Stimulated activated CD8-positive, alpha-beta memory T cell treated with anti-CD3 and anti-CD28 coated beads, Interleukin-7, amount 100 ng/mL, for 48 hours (primary cell): ENCODE results near the gene IGHMBP2.
"Not testable (repeated sequence)": the region's sequence is repeated elsewhere in the genome, so short reads cannot be mapped to it uniquely, and the experiment has no call there.

Experiments
- DNase-seq, 2 donors: peaks; one replicate each; pipeline ENCODE4 v3.0.0-alpha.2; 2020; ENCODE audit warnings: low read depth in 1 of 2; ENCODE audit errors: extremely low read depth in 1 of 2

IGHMBP2 gene

GRCh38 chr11:68959465-68960293 lies 56.0 kb downstream of the IGHMBP2 start:
- DNase-seq: no peak

DNA sequence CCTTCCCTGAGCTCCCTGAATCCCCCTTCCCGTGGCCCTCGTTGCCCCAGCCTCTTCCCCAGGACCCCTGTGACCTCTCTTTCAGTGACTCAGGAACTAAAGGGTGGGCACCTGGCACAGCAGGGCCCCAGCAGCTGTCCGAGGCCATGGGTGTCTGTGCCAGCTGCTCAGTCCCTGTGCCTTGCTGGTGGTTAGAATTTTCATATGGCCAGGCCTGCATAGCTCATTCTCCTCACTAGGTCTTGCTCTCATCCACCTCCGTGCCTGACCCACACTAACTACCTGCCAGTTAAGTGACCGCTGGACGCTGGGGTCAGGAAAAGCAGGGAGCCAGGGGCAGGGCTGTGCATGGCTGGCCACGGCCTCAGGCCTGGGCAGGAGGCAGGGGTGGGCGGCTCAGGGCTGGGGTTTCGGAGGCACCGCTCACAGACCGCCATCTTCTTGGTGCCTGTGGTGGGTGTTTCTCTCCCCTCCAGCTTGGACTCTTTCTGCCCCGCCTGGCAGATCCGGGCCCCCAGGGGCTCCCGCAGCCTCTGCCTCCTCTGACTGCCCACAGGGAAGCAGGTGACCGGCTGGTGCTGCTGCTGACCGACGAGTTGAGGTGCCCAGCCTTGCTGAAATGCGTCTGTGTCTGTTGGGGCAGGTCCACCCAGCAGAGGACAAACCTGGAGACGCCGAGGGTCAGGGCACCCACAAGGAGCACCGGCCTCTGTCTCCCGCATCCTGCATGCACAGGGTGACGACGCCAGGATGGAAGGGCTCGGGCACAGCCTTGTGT lies 56.8 kb downstream of the IGHMBP2 start:
- no peak for DNase-seq

DNA sequence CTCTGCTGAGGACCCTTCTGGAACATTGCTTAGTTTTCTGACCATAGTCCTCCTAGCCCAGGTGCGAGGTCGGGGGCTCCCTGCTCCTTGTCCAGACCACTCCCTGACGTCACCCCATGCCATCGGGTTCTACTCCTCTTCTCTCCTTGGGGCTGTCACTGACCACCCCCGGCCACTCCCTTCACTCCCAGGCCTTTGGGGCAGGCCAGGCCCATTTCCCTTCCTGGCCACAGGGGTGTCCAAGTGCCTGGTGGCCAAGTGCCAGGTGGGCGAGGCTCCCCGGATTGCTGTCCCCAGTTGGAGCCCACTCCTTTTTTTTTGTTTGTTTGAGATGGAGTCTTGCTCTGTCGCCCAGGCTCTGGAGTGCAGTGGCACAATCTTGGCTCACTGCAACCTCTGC lies 57.6 kb downstream of the IGHMBP2 start:
- no peak for DNase-seq

GRCh38 chr11:68962527-68963250 lies 59.0 kb downstream of the IGHMBP2 start:
- no peak for DNase-seq

DNA sequence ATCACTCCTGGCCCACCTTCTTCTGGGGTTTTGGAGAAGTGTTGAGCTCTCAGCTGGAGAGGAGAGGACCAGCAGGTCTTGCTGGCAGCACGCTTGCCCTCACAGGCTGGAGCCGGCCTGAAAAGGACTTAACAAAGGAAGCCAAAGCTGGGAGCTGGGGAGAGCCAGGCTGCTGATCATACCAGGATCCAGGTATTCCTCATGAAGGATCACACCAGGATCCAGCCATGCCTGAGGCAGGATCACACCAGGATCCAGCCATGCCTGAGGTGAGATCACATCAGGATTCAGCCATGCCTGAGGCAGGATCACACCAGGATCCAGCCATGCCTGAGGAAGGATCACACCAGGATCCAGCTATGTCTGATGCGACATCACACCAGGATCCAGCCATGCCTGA lies 60.1 kb downstream of the IGHMBP2 start:
- no peak for DNase-seq

- no peak for DNase-seq
Observed at GRCh38 chr11:68965901-68966853, 62.5 kb downstream of the IGHMBP2 start.

- DNase-seq: no peak
Observed at GRCh38 chr11:68966894-68967780, 63.4 kb downstream of the IGHMBP2 start.

DNA sequence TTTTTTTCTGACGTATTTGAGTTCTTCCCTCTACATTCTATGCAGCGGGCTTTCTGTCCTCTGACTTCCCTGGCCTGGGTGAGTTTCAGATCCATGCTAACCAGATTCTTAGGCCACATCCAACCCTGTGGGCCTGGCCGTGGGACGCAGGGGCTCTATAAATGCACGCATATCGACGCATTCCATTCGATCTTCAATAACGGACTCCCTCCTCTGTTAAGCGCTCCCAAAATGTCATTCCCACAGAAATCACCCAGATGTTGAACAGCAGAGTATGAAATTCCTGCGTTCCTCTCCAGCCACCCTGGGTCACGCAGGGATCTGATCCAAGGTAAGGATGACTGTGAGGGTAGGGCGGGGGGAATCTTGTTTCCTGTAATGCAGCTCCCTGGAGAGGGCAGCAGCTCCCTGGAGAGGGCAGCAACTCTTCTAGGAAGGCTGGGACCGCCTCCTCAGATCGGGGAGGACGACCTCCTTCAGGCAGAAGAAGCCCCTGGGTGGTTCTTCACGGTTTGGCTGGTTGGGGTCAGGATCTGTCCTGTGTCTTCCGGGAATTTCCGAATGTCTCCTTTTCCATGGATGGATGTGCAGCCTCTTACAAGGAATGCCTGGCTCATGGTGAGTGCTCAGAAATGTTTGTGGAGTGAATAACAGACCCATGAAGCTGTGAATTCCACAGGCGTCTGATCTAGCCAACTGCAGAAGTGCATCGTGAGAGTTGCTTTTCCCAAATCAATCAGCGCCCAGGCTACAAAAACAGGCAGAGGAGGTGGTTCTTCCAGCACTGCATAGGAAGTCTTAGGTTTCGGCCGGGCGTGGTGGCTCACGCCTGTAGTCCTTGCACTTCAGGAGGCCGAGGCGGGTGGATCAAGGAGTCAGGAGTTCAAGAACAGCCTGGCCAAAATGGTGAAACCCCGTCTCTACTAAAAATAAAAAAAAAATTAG lies 64.9 kb downstream of the IGHMBP2 start:
- no peak for DNase-seq

DNA sequence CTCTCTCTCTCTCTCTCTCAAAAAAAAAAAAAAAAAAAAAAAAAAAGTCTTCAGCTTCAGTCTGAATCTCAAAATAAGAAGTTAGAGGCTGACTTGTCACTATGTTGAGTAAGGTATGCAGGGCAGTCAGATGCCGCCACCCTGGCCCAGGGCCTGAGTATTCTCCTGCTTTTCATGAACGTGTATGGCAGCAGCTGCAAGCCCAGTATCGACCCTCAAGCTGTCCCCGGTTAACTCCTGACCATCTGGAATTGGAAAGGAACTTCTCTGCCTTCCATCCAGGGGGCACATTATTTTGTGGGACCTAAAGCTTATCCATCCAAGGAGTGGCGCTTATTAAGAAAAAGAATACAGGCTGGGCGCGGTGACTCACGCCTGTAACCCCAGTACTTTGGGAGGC lies 65.7 kb downstream of the IGHMBP2 start:
- DNase-seq: no peak

GRCh38 chr11:68970921-68971636 lies 67.4 kb downstream of the IGHMBP2 start:
- no peak for DNase-seq

- DNase-seq: no peak
Observed at GRCh38 chr11:68973219-68973618, 69.5 kb downstream of the IGHMBP2 start.

GRCh38 chr11:68973706-68974105 lies 70.0 kb downstream of the IGHMBP2 start:
- not testable (repeated sequence) for DNase-seq

GRCh38 chr11:68974421-68975194 lies 70.9 kb downstream of the IGHMBP2 start:
- no peak for DNase-seq

DNA sequence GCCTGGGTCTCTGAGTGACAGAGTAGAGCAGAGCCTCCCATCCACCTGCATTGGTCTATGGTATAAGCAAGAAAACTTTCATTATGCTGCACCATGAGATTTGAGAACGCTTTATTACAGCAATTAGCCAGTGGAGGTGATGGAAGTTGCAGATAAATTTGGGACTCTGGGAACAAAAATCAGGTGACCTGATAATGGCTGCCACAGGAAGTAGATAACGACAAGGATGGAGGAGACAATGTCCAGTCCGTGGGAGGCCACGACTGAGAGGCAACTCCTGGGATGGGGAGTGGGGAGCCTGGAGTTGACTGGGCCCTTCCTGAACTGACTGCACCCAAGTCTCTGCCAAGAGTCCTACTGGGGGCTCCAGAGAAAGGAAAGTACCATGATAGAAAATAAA lies 72.4 kb downstream of the IGHMBP2 start:
- no peak for DNase-seq

- no peak for DNase-seq
Observed at GRCh38 chr11:68976563-68976962, 72.9 kb downstream of the IGHMBP2 start.

DNA sequence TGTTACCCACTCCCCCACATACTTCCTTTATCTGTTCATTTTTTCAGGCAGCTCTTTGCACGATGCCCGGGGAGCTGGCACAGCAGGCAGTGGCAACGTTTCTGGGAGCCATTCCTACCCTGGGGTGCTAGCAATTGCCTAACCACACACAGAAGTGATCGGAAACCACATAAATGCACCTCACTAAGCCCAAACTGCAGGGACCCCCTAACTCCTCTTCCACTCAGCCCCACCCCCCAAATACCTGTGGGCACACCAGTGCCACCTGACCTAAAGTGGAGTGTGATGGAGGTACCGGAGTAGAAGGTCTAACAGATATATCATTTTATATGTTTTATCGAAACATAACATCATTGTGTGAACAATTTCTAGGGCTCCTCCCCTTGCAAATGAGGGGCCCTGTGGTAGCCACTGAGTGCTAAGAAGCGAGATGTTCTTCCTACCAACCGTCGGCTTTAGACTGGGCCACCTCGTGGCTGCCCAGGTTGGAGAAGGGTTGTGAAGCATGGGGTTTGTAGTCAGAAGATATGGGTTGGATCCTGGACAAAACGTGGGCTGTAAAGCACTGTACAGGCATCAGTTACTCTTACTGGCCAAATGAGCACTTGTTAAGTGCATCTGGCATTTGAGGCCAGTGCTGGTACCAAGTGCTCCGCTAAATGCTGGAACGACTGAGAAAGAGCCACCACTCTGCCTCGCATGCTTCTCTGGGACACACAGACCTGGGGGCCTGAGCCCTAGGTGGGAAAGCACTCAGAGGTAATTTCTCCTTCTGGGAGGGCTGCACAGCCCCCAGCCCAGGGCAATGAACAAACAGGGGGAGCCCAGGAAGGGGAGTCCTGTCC lies 74.3 kb downstream of the IGHMBP2 start:
- DNase-seq: no peak
